Panc1 (cell line): ENCODE results near the gene R3HDM4. TPM values are rescaled to one million over a fixed set of nuclear protein-coding genes. Genes with fewer than 3 reads are reported as not detected.

Source experiments
- ATAC-seq: fragments of 200-7000 bp; cut with Tn5 transposase; 2 replicates; pipeline ENCODE4 v1.9.1; 2020; ENCODE audit warnings: mild to moderate bottlenecking, moderate library complexity
- BruUV-seq: library from RNA; stranded (reverse); fragments of 400-500 nt; replicated peaks from 2 replicates; lab custom pipeline; 2021; lab: Mats Ljungman, UMichigan
- CTCF ChIA-PET: fragments of 300-600 bp; sonication (Branson Sonifier 250); formaldehyde crosslinking; loops from one replicate; lab custom pipeline; 2022; ENCODE audit warnings: antibody characterized with exemption; lab: Charles Lee
- POLR2A ChIA-PET: fragments of 300-600 bp; sonication (Branson Sonifier 250); formaldehyde crosslinking; loops from one replicate; lab custom pipeline; 2022; ENCODE audit warnings: antibody characterized with exemption; lab: Charles Lee
- DNase-seq: peaks from one replicate; pipeline ENCODE4 v3.0.0-alpha.2; 2010; ENCODE audit warnings: low read depth, low spot score
- H3K27ac ChIP-seq: 2 replicates; pipeline ENCODE4 v1.5.1; 2011; ENCODE audit warnings: mild to moderate bottlenecking, low read length, inconsistent platforms
- H3K27me3 ChIP-seq: fragments of 200-500 bp; sonication (Bioruptor generic); 2 replicates; pipeline ENCODE4 v1.6.0; 2014; ENCODE audit warnings: low read length, inconsistent platforms; ENCODE audit not compliant: control insufficient read depth, insufficient read depth
- H3K36me3 ChIP-seq: fragments of 200-500 bp; sonication (Bioruptor generic); 2 replicates; pipeline ENCODE4 v1.5.1; 2014; ENCODE audit warnings: inconsistent platforms, mild to moderate bottlenecking, low read length, moderate library complexity; ENCODE audit not compliant: control insufficient read depth, insufficient read depth
- H3K4me1 ChIP-seq: 2 replicates; pipeline ENCODE4 v1.5.1; 2011; ENCODE audit warnings: inconsistent platforms, mild to moderate bottlenecking, low read length, moderate library complexity; ENCODE audit not compliant: control insufficient read depth, insufficient read depth
- H3K4me3 ChIP-seq, 2 experiments: 2 replicates each; pipeline ENCODE4 v1.5.1; 2011 to 2012; ENCODE audit warnings: low read depth in 2 of 2, low read length in 2 of 2, mild to moderate bottlenecking in 2 of 2, inconsistent platforms in 1 of 2, moderate library complexity in 1 of 2
- H3K9me3 ChIP-seq: fragments of 200-500 bp; sonication (Bioruptor generic); 2 replicates; pipeline ENCODE4 v1.5.1; 2014; ENCODE audit warnings: low read depth, mild to moderate bottlenecking, inconsistent platforms, low read length, moderate library complexity; ENCODE audit not compliant: control insufficient read depth, insufficient read depth
- CTCF ChIP-seq: fragments of 450-650 bp; IDR thresholded peaks from 2 replicates; pipeline ENCODE4 v1.5.1; 2017; ENCODE audit warnings: mild to moderate bottlenecking
- POLR2AphosphoS5 ChIP-seq: IDR thresholded peaks from 2 replicates; pipeline ENCODE4 v1.6.1; 2012; ENCODE audit warnings: mild to moderate bottlenecking, low read depth, low read length, moderate library complexity
- REST ChIP-seq, 2 experiments: IDR thresholded peaks; 2 replicates each; pipeline ENCODE4 v1.6.1; 2011 to 2012; ENCODE audit warnings: low read depth in 2 of 2, control low read depth in 1 of 2, low read length in 1 of 2, mild to moderate bottlenecking in 1 of 2, moderate library complexity in 1 of 2; ENCODE audit not compliant: insufficient read depth in 1 of 2
- SIN3A ChIP-seq: IDR thresholded peaks from 2 replicates; pipeline ENCODE4 v1.6.1; 2012; ENCODE audit warnings: low read depth, mild to moderate bottlenecking, low read length, moderate library complexity, borderline replicate concordance; ENCODE audit not compliant: insufficient read depth
- TCF7L2 ChIP-seq: IDR thresholded peaks from 2 replicates; pipeline ENCODE4 v1.6.1; 2011; ENCODE audit warnings: mild to moderate bottlenecking, low read depth, low read length, inconsistent platforms
- in situ Hi-C: cut with HindIII; loops from 2 replicates; pipeline ENCODE4 v1.10.0; 2016; ENCODE audit warnings: low sequenced_read_pairs, low pct_unique_long_range_greater_than_20kb
- intact Hi-C: fragments of 100-400 bp; cut with micrococcal nuclease; formaldehyde crosslinking; loops from one replicate; pipeline ENCODE4 v1.10.0; 2022; ENCODE audit not compliant: unreplicated experiment
- total RNA-seq: library from RNA; stranded (reverse); gene quantifications from one replicate; pipeline ENCODE4 v1.2.1, GENCODE V29; 2021; ENCODE audit not compliant: unreplicated experiment

Gene R3HDM4
- total RNA-seq, 1 experiment from 2014 or later = 43.5 TPM

- no TSS peak for BruUV-seq
- Histone ChIP-seq H3K27me3 (no peaks in the 10 kb centered on the region), H3K27ac (no peak overlapping the region), H3K36me3 (no peaks in the 10 kb centered on the region), H3K9me3 (no peaks in the 10 kb centered on the region), H3K4me3 (no peak overlapping the region), H3K4me1 (peaks cover 11% of the 10 kb centered on the region)
- CTCF ChIA-PET = interaction anchor here (0.6 to 0.7 kb wide), 3 partner anchors 42 to 79 kb away, joined by 3 to 7 read pairs (median 5); no protein-coding TSS in a partner anchor
- TF ChIP-seq SIN3A = no peak
- TF ChIP-seq POLR2AphosphoS5 = no peak
- no peak for TF ChIP-seq CTCF
- no peak for TF ChIP-seq TCF7L2
- no peak for TF ChIP-seq REST (IDR thresholded peaks at IDR 0.05; ENCODE audit: insufficient read depth in 1 of 2, low read depth in 2 of 2, low read length in 1 of 2)
- DNase-seq (no peak), ATAC-seq (no peak)
- intact Hi-C loops (no loop called here), in situ Hi-C loops (no loop called here)
- POLR2A ChIA-PET = no interaction called here
Measured at GRCh38 chr19:848386-848921, 64.6 kb downstream of the R3HDM4 start.

Other genes with a start within 250 kb of the R3HDM4 start
- 32.5 TPM for gene FSTL3, start 236.8 kb downstream of the R3HDM4 start, total RNA-seq
- not detected for gene PRSS57, start 217.8 kb downstream of the R3HDM4 start, total RNA-seq
- 14.4 TPM for gene PALM, start 204.3 kb downstream of the R3HDM4 start, total RNA-seq
- gene MISP, start 162.1 kb downstream of the R3HDM4 start, total RNA-seq = 5.8 TPM
- 515 TPM for gene PTBP1, start 115.8 kb downstream of the R3HDM4 start, total RNA-seq
- gene PLPPR3, start 91.3 kb downstream of the R3HDM4 start, total RNA-seq = 63.7 TPM
- gene AZU1, start 85.4 kb downstream of the R3HDM4 start, total RNA-seq = 5.8 TPM
- 1.5 TPM for gene PRTN3, start 72.2 kb downstream of the R3HDM4 start, total RNA-seq
- 0.57 TPM for gene ELANE, start 60.9 kb downstream of the R3HDM4 start, total RNA-seq
- gene CFD, start 53.6 kb downstream of the R3HDM4 start, total RNA-seq = 9.9 TPM
- 39.5 TPM for gene MED16, start 20.0 kb downstream of the R3HDM4 start, total RNA-seq
- not detected for gene RNU6-9, start 19.7 kb downstream of the R3HDM4 start, total RNA-seq
- gene KISS1R, start 4.1 kb upstream of the R3HDM4 start, total RNA-seq = 0.92 TPM
- 28.9 TPM for gene ARID3A, start 12.8 kb upstream of the R3HDM4 start, total RNA-seq
- 44.0 TPM for gene WDR18, start 71.1 kb upstream of the R3HDM4 start, total RNA-seq
- gene GRIN3B, start 87.2 kb upstream of the R3HDM4 start, total RNA-seq = 4.6 TPM
- gene TMEM259, start 107.9 kb upstream of the R3HDM4 start, total RNA-seq = 193 TPM
- not detected for gene RNU6-2, start 108.3 kb upstream of the R3HDM4 start, total RNA-seq
- gene CNN2, start 113.4 kb upstream of the R3HDM4 start, total RNA-seq = 203 TPM
- gene ABCA7, start 126.9 kb upstream of the R3HDM4 start, total RNA-seq = 47.5 TPM
- gene ARHGAP45, start 153.9 kb upstream of the R3HDM4 start, total RNA-seq = 27.8 TPM
- gene POLR2E, start 182.2 kb upstream of the R3HDM4 start, total RNA-seq = 279 TPM
- gene GPX4, start 190.8 kb upstream of the R3HDM4 start, total RNA-seq = 577 TPM